B cell (primary cell): Measurements from ENCODE around the gene RPS23. TPM values are rescaled to one million over a fixed set of nuclear protein-coding genes. Genes with fewer than 3 reads are reported as not detected.

ENCODE experiments used
- ATAC-seq: fragments of 200-7000 bp; cut with Tn5 transposase; one replicate; pipeline ENCODE4 v1.10.0; 2021; ENCODE audit warnings: low read depth, mild to moderate bottlenecking, moderate number of reproducible peaks, moderate library complexity
- CTCF ChIA-PET: fragments of 350-600 bp; sonication (Branson Sonifier 250); formaldehyde crosslinking; loops from one replicate; lab custom pipeline; 2021; ENCODE audit warnings: antibody characterized with exemption, inconsistent platforms; lab: Charles Lee
- POLR2A ChIA-PET: fragments of 350-600 bp; sonication (Branson Sonifier 250); formaldehyde crosslinking; loops from one replicate; lab custom pipeline; 2021; ENCODE audit warnings: antibody characterized with exemption; lab: Charles Lee
- DNase-seq: peaks from one replicate; pipeline ENCODE4 v3.0.0; 2013
- H2AFZ ChIP-seq: 2 replicates; pipeline ENCODE4 v1.6.1; 2012; ENCODE audit warnings: mild to moderate bottlenecking, low read depth, low read length; ENCODE audit not compliant: insufficient read depth, poor library complexity, severe bottlenecking
- H3K27ac ChIP-seq, 2 donors: 1 replicate in 1 of 2; 2 replicates in 1 of 2; pipeline ENCODE4 v1.5.1; 2012 to 2013; ENCODE audit warnings: low read length in 2 of 2, mild to moderate bottlenecking in 2 of 2, moderate library complexity in 1 of 2
- H3K27me3 ChIP-seq, 4 experiments: fragments of 200-600 bp in 1 of 4; sonication (generic) in 1 of 4; replicated peaks in 1 of 4; 1 replicate in 2 of 4; 2 replicates in 2 of 4; pipeline versions ENCODE4 v1.6.1 to v1.7.0; 2013 to 2016; ENCODE audit warnings: low read length in 3 of 4, mild to moderate bottlenecking in 2 of 4, mixed read lengths in 1 of 4, moderate library complexity in 1 of 4; ENCODE audit not compliant: insufficient read depth in 4 of 4, control insufficient read depth in 3 of 4; ENCODE audit errors: control extremely low read depth in 1 of 4
- H3K36me3 ChIP-seq, 2 experiments: replicated peaks in 1 of 2; 1 replicate in 1 of 2; 2 replicates in 1 of 2; pipeline versions ENCODE4 v1.6.1 to v1.7.1; 2013; ENCODE audit warnings: low read length in 1 of 2; ENCODE audit not compliant: insufficient read depth in 2 of 2, control insufficient read depth in 1 of 2; ENCODE audit errors: control extremely low read depth in 1 of 2, extremely low read depth in 1 of 2
- H3K4me1 ChIP-seq, 2 donors: fragments of 200-600 bp in 1 of 2; sonication (generic) in 1 of 2; 1 replicate in 1 of 2; 2 replicates in 1 of 2; pipeline versions ENCODE4 v1.5.1 to v1.6.1; 2013 to 2017; ENCODE audit warnings: low read length in 2 of 2; ENCODE audit not compliant: control insufficient read depth in 2 of 2, insufficient read depth in 2 of 2
- H3K4me2 ChIP-seq: replicated peaks from 2 replicates; pipeline ENCODE3; 2012; ENCODE audit warnings: mild to moderate bottlenecking, low read depth, low read length; ENCODE audit not compliant: poor library complexity, severe bottlenecking
- H3K4me3 ChIP-seq, 5 experiments: fragments of 200-600 bp in 1 of 5; sonication (generic) in 1 of 5; 1 replicate in 3 of 5; 2 replicates in 2 of 5; pipeline versions ENCODE4 v1.5.1 to v1.7.0; 2011 to 2016; ENCODE audit warnings: low read length in 4 of 5, mild to moderate bottlenecking in 4 of 5, low read depth in 2 of 5, control low read depth in 1 of 5, moderate library complexity in 1 of 5; ENCODE audit not compliant: insufficient read depth in 1 of 5; ENCODE audit errors: control extremely low read depth in 1 of 5, extremely low read depth in 1 of 5
- H3K79me2 ChIP-seq: fragments of 200-600 bp; sonication (generic); one replicate; pipeline ENCODE4 v1.6.0; 2016; ENCODE audit warnings: low read length; ENCODE audit not compliant: control insufficient read depth, insufficient read depth
- H3K9ac ChIP-seq: fragments of 200-600 bp; sonication (generic); 2 replicates; pipeline ENCODE4 v1.6.1; 2017; ENCODE audit warnings: mild to moderate bottlenecking, low read length, moderate library complexity
- H3K9me3 ChIP-seq, 3 donors: one replicate each; pipeline versions ENCODE4 v1.6.1 to v1.7.1; 2013; ENCODE audit warnings: low read length in 2 of 3; ENCODE audit not compliant: control insufficient read depth in 2 of 3, insufficient read depth in 1 of 3; ENCODE audit errors: control extremely low read depth in 1 of 3
- H4K20me1 ChIP-seq: 2 replicates; pipeline ENCODE4 v1.6.0; 2012; ENCODE audit warnings: mild to moderate bottlenecking, low read length; ENCODE audit not compliant: insufficient read depth, control insufficient read depth, poor library complexity, severe bottlenecking
- H3K27ac Mint-ChIP-seq: one replicate; pipeline ENCODE4 v1.8.0; 2021; ENCODE audit warnings: mixed read lengths
- H3K27me3 Mint-ChIP-seq: one replicate; pipeline ENCODE4 v1.8.0; 2021; ENCODE audit warnings: mixed read lengths
- H3K4me1 Mint-ChIP-seq: one replicate; pipeline ENCODE4 v1.8.0; 2021; ENCODE audit warnings: mixed read lengths
- H3K4me3 Mint-ChIP-seq: one replicate; pipeline ENCODE4 v1.8.0; 2021; ENCODE audit warnings: mixed read lengths
- H3K9me3 Mint-ChIP-seq: one replicate; pipeline ENCODE4 v1.8.0; 2022; ENCODE audit warnings: mixed read lengths; ENCODE audit not compliant: insufficient read depth
- CTCF ChIP-seq: fragments of 200-600 bp; IDR thresholded peaks from one replicate; pipeline ENCODE4 v1.8.0; 2022; ENCODE audit warnings: antibody characterized with exemption, mild to moderate bottlenecking
- EZH2 ChIP-seq: IDR thresholded peaks from 2 replicates; pipeline ENCODE4 v1.6.1; 2012; ENCODE audit warnings: borderline replicate concordance, low read depth, mild to moderate bottlenecking, moderate library complexity, low read length; ENCODE audit not compliant: insufficient read depth, poor library complexity, severe bottlenecking
- WGBS: methylation state at CpG from one replicate; pipeline ENCODE4 v1.1.5; 2013; ENCODE audit warnings: missing lambda C conversion rate; ENCODE audit not compliant: insufficient coverage; 5-methylcytosine and 5-hydroxymethylcytosine counted together
- intact Hi-C: fragments of 100-400 bp; cut with micrococcal nuclease; formaldehyde crosslinking; loops from one replicate; pipeline ENCODE4 v1.10.0; 2022
- polyA plus RNA-seq: library from polyadenylated mRNA; depleted of rRNA; stranded (reverse); fragments of >200 nt; gene quantifications from 2 replicates; pipeline ENCODE4 v1.2.3, GENCODE V29; 2012
- total RNA-seq, 2 donors: library from RNA; stranded (reverse); fragments of 120-200 nt in 1 of 2; gene quantifications; 1 replicate in 1 of 2; 2 replicates in 1 of 2; pipeline versions ENCODE4 v1.2.3 to v1.2.4, GENCODE V29; 2013 to 2022

The RPS23 gene
- total and polyA plus RNA-seq, 2 donors (not counting 1 experiment from before 2014, with no cell fraction given): 3,420 to 9,595 TPM

- Mint-ChIP-seq H3K4me1 (no peaks in the 10 kb centered on the region), H3K4me3 (no peak overlapping the region), H3K9me3 (peaks cover 11% of the 10 kb centered on the region), H3K27me3 (no peaks in the 10 kb centered on the region), H3K27ac (no peak overlapping the region)
- no peaks in the 10 kb centered on the region for H4K20me1 ChIP-seq
- ChIA-PET POLR2A (no interaction called here), CTCF (no interaction called here)
- no peak for ATAC-seq
- H3K27me3 ChIP-seq: no peaks in the 10 kb centered on the region
- no peaks in the 10 kb centered on the region for H3K4me1 ChIP-seq
- no peak for DNase-seq
- TF ChIP-seq EZH2 (no peak), CTCF (no peak)
- H3K27ac ChIP-seq: no peak overlapping the region
- intact Hi-C loops: no loop called here
- H3K4me2 ChIP-seq: no peak overlapping the region
- 88% methylated on average over 1 of the region's 6 CpGs for WGBS
- no peak overlapping the region for H2AFZ ChIP-seq
- no peak overlapping the region for H3K9ac ChIP-seq
- H3K9me3 ChIP-seq: peaks cover 0 to 18% (median 7%) of the 10 kb centered on the region in 3 donors
- no peaks in the 10 kb centered on the region for H3K79me2 ChIP-seq
- no peaks in the 10 kb centered on the region for H3K36me3 ChIP-seq
- H3K4me3 ChIP-seq: no peak overlapping the region
These were observed 33.1 kb downstream of the RPS23 start for GRCh38 chr5:82244854-82245635.

- ChIA-PET CTCF (interaction anchor here (1.5 kb wide), 1 partner anchor 18 kb away, joined by 7 read pairs; no protein-coding TSS in a partner anchor), POLR2A (no interaction called here)
- Mint-ChIP-seq H3K9me3 (peaks cover 11% of the 10 kb centered on the region), H3K4me1 (no peaks in the 10 kb centered on the region), H3K27ac (no peak overlapping the region), H3K4me3 (no peak overlapping the region), H3K27me3 (no peaks in the 10 kb centered on the region)
- Histone ChIP-seq H2AFZ (no peak overlapping the region), H3K9ac (no peak overlapping the region), H3K36me3 (no peaks in the 10 kb centered on the region), H4K20me1 (no peaks in the 10 kb centered on the region), H3K4me3 (no peak overlapping the region), H3K27ac (no peak overlapping the region), H3K4me2 (no peak overlapping the region), H3K4me1 (no peaks in the 10 kb centered on the region), H3K79me2 (no peaks in the 10 kb centered on the region), H3K9me3 (peaks cover 0 to 18% (median 7%) of the 10 kb centered on the region in 3 donors), H3K27me3 (no peaks in the 10 kb centered on the region)
- 100% methylated on average over 2 of the region's 2 CpGs for WGBS
- DNase-seq (no peak), ATAC-seq (no peak)
- intact Hi-C loops: no loop called here
- TF ChIP-seq EZH2: no peak
- no peak for TF ChIP-seq CTCF
These were observed 34.0 kb downstream of the RPS23 start for GRCh38 chr5:82244151-82244550.
